Left ventricle myocardium superior (tissue), 1 donor: ENCODE data around the gene MIS18BP1. TPM values are rescaled to one million over a fixed set of nuclear protein-coding genes. Genes with fewer than 3 reads are reported as not detected.

Experiments
- ATAC-seq: fragments of 200-7000 bp; cut with Tn5 transposase; one replicate; pipeline ENCODE4 v1.9.1; 2020; ENCODE audit warnings: mild to moderate bottlenecking, moderate library complexity
- DNase-seq: peaks from one replicate; pipeline ENCODE4 v3.0.0-alpha.2; 2020
- intact Hi-C: fragments of 100-400 bp; cut with micrococcal nuclease; formaldehyde crosslinking; loops from one replicate; pipeline ENCODE4 v1.11.0; 2022
- total RNA-seq: library from RNA; stranded (reverse); fragmentation: NEBNext Ultra II Directional; extraction: Animal tissue kit (Norgen Biotek cat#: 25700); gene quantifications from one replicate; pipeline ENCODE4 v1.2.1, GENCODE V29; 2021
- donor health status: DM: no; HTN: yes; CAD: no; lungs with severe emphysema.

The MIS18BP1 gene
- total RNA-seq, 1 donor from 2014 or later = 5.5 TPM

- intact Hi-C loops = no loop called here
- no peak for ATAC-seq
- DNase-seq = no peak
Measured at GRCh38 chr14:45181806-45182205, 71.2 kb downstream of the MIS18BP1 start.

DNA sequence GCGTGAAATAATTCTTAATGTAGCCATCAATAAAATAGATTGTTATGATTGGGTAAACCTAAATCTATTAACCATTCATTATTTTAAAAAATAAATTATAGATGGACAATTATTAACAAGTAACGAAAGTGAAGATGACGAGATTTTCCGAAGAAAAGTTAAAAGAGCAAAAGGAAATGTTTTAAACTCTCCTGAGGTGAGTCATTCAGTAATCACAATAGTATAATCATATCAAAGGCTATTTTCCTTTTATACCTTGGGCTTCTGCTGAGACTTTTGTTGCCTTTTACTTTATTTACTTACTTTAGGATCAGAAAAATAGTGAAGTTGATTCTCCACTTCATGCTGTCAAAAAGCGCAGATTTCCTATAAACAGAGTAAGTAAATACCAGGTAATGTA, 71.7 kb downstream of the MIS18BP1 start:
- DNase-seq (no peak), ATAC-seq (no peak)
- intact Hi-C loops = no loop called here

GRCh38 chr14:45177076-45177475, 75.9 kb downstream of the MIS18BP1 start:
- intact Hi-C loops = no loop called here
- no peak for DNase-seq
- no peak for ATAC-seq

DNA sequence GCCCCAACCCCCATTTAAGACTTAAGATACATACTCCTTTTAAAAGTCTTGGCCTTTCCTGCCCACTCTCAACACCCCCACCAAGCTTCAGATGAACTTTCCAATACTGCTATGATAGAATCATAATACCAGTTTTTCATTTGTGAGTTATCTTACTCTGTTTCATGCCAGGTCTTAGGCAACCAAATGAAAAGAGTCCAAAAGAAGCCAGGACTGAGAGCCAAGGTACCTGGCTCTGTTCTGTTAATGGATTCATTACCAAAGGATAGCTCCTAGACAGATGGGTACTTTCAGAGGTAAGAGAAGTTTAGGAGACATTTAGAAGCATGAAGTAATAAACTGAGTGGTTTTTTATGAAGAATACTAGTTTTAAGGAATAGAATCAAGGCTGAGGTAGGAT, 83.1 kb downstream of the MIS18BP1 start:
- intact Hi-C loops = no loop called here
- ATAC-seq (no peak), DNase-seq (no peak)

GRCh38 chr14:45156067-45156466, 96.9 kb downstream of the MIS18BP1 start:
- DNase-seq (no peak), ATAC-seq (no peak)
- intact Hi-C loops = no loop called here

Other genes starting within 250 kb of the MIS18BP1 start
- 14.4 TPM for gene PRPF39, start 169.1 kb downstream of the MIS18BP1 start, total RNA-seq
- 121 TPM for gene FKBP3, start 118.7 kb downstream of the MIS18BP1 start, total RNA-seq
- 2.6 TPM for gene FANCM, start 117.3 kb downstream of the MIS18BP1 start, total RNA-seq